IPS-18a (cell line): ENCODE measurements around the gene GTPBP4.
"Not testable (repeated sequence)": the region's sequence is repeated elsewhere in the genome, so short reads cannot be mapped to it uniquely, and the experiment has no call there.

ENCODE experiments used
- H3K27ac ChIP-seq: one replicate; pipeline ENCODE4 v1.5.1; 2013; ENCODE audit warnings: low read length
- H3K27me3 ChIP-seq: one replicate; pipeline ENCODE4 v1.6.1; 2013; ENCODE audit warnings: mild to moderate bottlenecking, low read length; ENCODE audit not compliant: control insufficient read depth, insufficient read depth
- H3K36me3 ChIP-seq: one replicate; pipeline ENCODE4 v1.6.1; 2013; ENCODE audit warnings: low read depth, low read length; ENCODE audit not compliant: control insufficient read depth
- H3K4me1 ChIP-seq: one replicate; pipeline ENCODE4 v1.6.1; 2013; ENCODE audit warnings: low read depth, low read length; ENCODE audit not compliant: control insufficient read depth
- H3K4me3 ChIP-seq: one replicate; pipeline ENCODE4 v1.5.1; 2013; ENCODE audit warnings: low read length
- H3K9ac ChIP-seq: one replicate; pipeline ENCODE4 v1.6.1; 2013; ENCODE audit warnings: mild to moderate bottlenecking, low read length, moderate library complexity
- H3K9me3 ChIP-seq: one replicate; pipeline ENCODE4 v1.6.1; 2013; ENCODE audit warnings: low read depth, low read length; ENCODE audit not compliant: control insufficient read depth

Gene GTPBP4

GRCh38 chr10:996031-996430 is 7.8 kb downstream of the GTPBP4 start:
- Histone ChIP-seq H3K4me1 (no peaks in the 10 kb centered on the region), H3K27ac (no peak overlapping the region), H3K27me3 (no peaks in the 10 kb centered on the region), H3K9ac (no peak overlapping the region), H3K4me3 (no peak overlapping the region), H3K9me3 (no peaks in the 10 kb centered on the region), H3K36me3 (peaks cover 84% of the 10 kb centered on the region)

GRCh38 chr10:997266-998022 is 9.2 kb downstream of the GTPBP4 start:
- Histone ChIP-seq H3K27ac (no peak overlapping the region), H3K4me1 (no peaks in the 10 kb centered on the region), H3K36me3 (peaks cover 96% of the 10 kb centered on the region), H3K9me3 (no peaks in the 10 kb centered on the region), H3K4me3 (no peak overlapping the region), H3K9ac (no peak overlapping the region), H3K27me3 (no peaks in the 10 kb centered on the region)

- Histone ChIP-seq H3K36me3 (peaks cover 98% of the 10 kb centered on the region), H3K4me1 (no peaks in the 10 kb centered on the region), H3K4me3 (no peak overlapping the region), H3K9me3 (no peaks in the 10 kb centered on the region), H3K9ac (no peak overlapping the region), H3K27me3 (no peaks in the 10 kb centered on the region), H3K27ac (no peak overlapping the region)
Observed at GRCh38 chr10:1002425-1003006, 14.3 kb downstream of the GTPBP4 start.

- Histone ChIP-seq H3K36me3 (peaks cover 99% of the 10 kb centered on the region), H3K9me3 (no peaks in the 10 kb centered on the region), H3K27me3 (no peaks in the 10 kb centered on the region), H3K27ac (no peak overlapping the region), H3K4me1 (no peaks in the 10 kb centered on the region), H3K9ac (no peak overlapping the region), H3K4me3 (no peak overlapping the region)
Observed at GRCh38 chr10:1003884-1004670, 15.8 kb downstream of the GTPBP4 start.

GRCh38 chr10:1006573-1006972 is 18.3 kb downstream of the GTPBP4 start:
- Histone ChIP-seq H3K27ac (no peak overlapping the region), H3K4me1 (no peaks in the 10 kb centered on the region), H3K4me3 (no peak overlapping the region), H3K9me3 (no peaks in the 10 kb centered on the region), H3K9ac (no peak overlapping the region), H3K27me3 (no peaks in the 10 kb centered on the region), H3K36me3 (peaks cover 98% of the 10 kb centered on the region)

GRCh38 chr10:1007583-1007982 is 19.3 kb downstream of the GTPBP4 start:
- H3K27ac ChIP-seq: no peak overlapping the region
- no peaks in the 10 kb centered on the region for H3K9me3 ChIP-seq
- no peak overlapping the region for H3K9ac ChIP-seq
- H3K27me3 ChIP-seq: no peaks in the 10 kb centered on the region
- H3K36me3 ChIP-seq: peaks cover 99% of the 10 kb centered on the region
- H3K4me1 ChIP-seq: no peaks in the 10 kb centered on the region
- no peak overlapping the region for H3K4me3 ChIP-seq

- no peak overlapping the region for H3K9ac ChIP-seq
- H3K36me3 ChIP-seq: peaks cover 97% of the 10 kb centered on the region
- no peaks in the 10 kb centered on the region for H3K27me3 ChIP-seq
- H3K4me3 ChIP-seq: no peak overlapping the region
- no peaks in the 10 kb centered on the region for H3K9me3 ChIP-seq
- H3K27ac ChIP-seq: no peak overlapping the region
- H3K4me1 ChIP-seq: no peaks in the 10 kb centered on the region
Observed at GRCh38 chr10:1009071-1009494, 20.8 kb downstream of the GTPBP4 start.

- not testable (repeated sequence) for H3K9ac ChIP-seq, H3K27me3 ChIP-seq, H3K27ac ChIP-seq, H3K4me1 ChIP-seq, H3K4me3 ChIP-seq, H3K9me3 ChIP-seq
- H3K36me3 ChIP-seq: peaks cover 97% of the 10 kb centered on the region
Observed at GRCh38 chr10:1009947-1010346, 21.7 kb downstream of the GTPBP4 start.

GRCh38 chr10:1010703-1011102 is 22.5 kb downstream of the GTPBP4 start:
- H3K4me3 ChIP-seq: no peak overlapping the region
- no peak overlapping the region for H3K9ac ChIP-seq
- no peak overlapping the region for H3K27ac ChIP-seq
- no peaks in the 10 kb centered on the region for H3K9me3 ChIP-seq
- no peaks in the 10 kb centered on the region for H3K27me3 ChIP-seq
- H3K36me3 ChIP-seq: peaks cover 96% of the 10 kb centered on the region
- H3K4me1 ChIP-seq: no peaks in the 10 kb centered on the region

- Histone ChIP-seq H3K9ac (no peak overlapping the region), H3K36me3 (peaks cover 96% of the 10 kb centered on the region), H3K4me3 (no peak overlapping the region), H3K27ac (no peak overlapping the region), H3K4me1 (no peaks in the 10 kb centered on the region), H3K9me3 (no peaks in the 10 kb centered on the region), H3K27me3 (no peaks in the 10 kb centered on the region)
Observed at GRCh38 chr10:1011696-1012095, 23.5 kb downstream of the GTPBP4 start.

- H3K27ac ChIP-seq: no peak overlapping the region
- H3K4me1 ChIP-seq: no peaks in the 10 kb centered on the region
- H3K4me3 ChIP-seq: no peak overlapping the region
- peaks cover 82% of the 10 kb centered on the region for H3K36me3 ChIP-seq
- no peaks in the 10 kb centered on the region for H3K27me3 ChIP-seq
- H3K9ac ChIP-seq: no peak overlapping the region
- H3K9me3 ChIP-seq: no peaks in the 10 kb centered on the region
Observed at GRCh38 chr10:1015688-1016087, 27.5 kb downstream of the GTPBP4 start.
